K562 (cell line): ENCODE results near the gene CCDC160. TPM values are rescaled to one million over a fixed set of nuclear protein-coding genes. Genes with fewer than 3 reads are reported as not detected.

Experiments
- ATAC-seq: fragments of 200-7000 bp; cut with Tn5 transposase; 3 replicates; pipeline ENCODE4 v1.9.1; 2020; ENCODE audit warnings: moderate library complexity
- BruUV-seq: library from RNA; stranded (reverse); fragments of 400-500 nt; replicated peaks from 2 replicates; lab custom pipeline; 2021; lab: Mats Ljungman, UMichigan
- CTCF ChIA-PET: fragments of 300-600 bp; formaldehyde crosslinking; extraction: SDS; loops from one replicate; lab custom pipeline; 2021; ENCODE audit warnings: low intra/inter-chr PET ratio; lab: Yijun Ruan, JAX
- POLR2A ChIA-PET: fragments of 300-600, 350-650 bp; sonication (Branson Sonifier 250); formaldehyde crosslinking; extraction: SDS; loops from one replicate; lab custom pipeline; 2021; ENCODE audit warnings: antibody characterized with exemption, inconsistent platforms; lab: Yijun Ruan, JAX
- DNase-seq, 4 experiments: peaks; one replicate each; pipeline versions ENCODE4 v3.0.0 to v3.0.0-alpha.2; 2011 to 2018; ENCODE audit warnings: low spot score in 3 of 4, mixed read lengths in 3 of 4; ENCODE audit errors: extremely low read depth in 1 of 4
- FAIRE-seq: peaks from 2 replicates; lab custom pipeline; 2011; peaks lifted over from hg19 to GRCh38; lab: Jason Lieb, UNC
- H2AFZ ChIP-seq: 2 replicates; pipeline ENCODE4 v1.6.0; 2011; ENCODE audit warnings: low read depth, low read length, control low read depth, inconsistent platforms
- H3K27ac ChIP-seq: fragments of 200-600 bp; 3 replicates; pipeline ENCODE4 v1.8.0; 2011; ENCODE audit warnings: low read depth, mild to moderate bottlenecking, control low read depth, inconsistent platforms, low read length, moderate library complexity, mixed read lengths; ENCODE audit errors: extremely low read depth
- H3K27me3 ChIP-seq, 2 experiments: fragments of 300-600 bp in 1 of 2; 2 replicates in 1 of 2; 3 replicates in 1 of 2; pipeline versions ENCODE4 v1.6.0 to v1.8.0; 2011; ENCODE audit warnings: inconsistent platforms in 2 of 2, low read length in 2 of 2, mild to moderate bottlenecking in 1 of 2, mixed read lengths in 1 of 2, moderate library complexity in 1 of 2; ENCODE audit not compliant: control insufficient read depth in 2 of 2, insufficient read depth in 2 of 2
- H3K36me3 ChIP-seq: fragments of 300-600 bp; 3 replicates; pipeline ENCODE4 v1.8.0; 2011; ENCODE audit warnings: mild to moderate bottlenecking, low read length, inconsistent platforms; ENCODE audit not compliant: control insufficient read depth, insufficient read depth
- H3K4me1 ChIP-seq, 2 experiments: fragments of 200-600 bp in 1 of 2; replicated peaks in 1 of 2; 2 replicates in 1 of 2; 3 replicates in 1 of 2; pipeline versions ENCODE4 v1.5.1 to v1.8.0; 2011; ENCODE audit warnings: inconsistent platforms in 2 of 2, low read length in 2 of 2, mild to moderate bottlenecking in 1 of 2, mixed read lengths in 1 of 2, moderate library complexity in 1 of 2; ENCODE audit not compliant: control insufficient read depth in 2 of 2, insufficient read depth in 2 of 2
- H3K4me2 ChIP-seq: 2 replicates; pipeline ENCODE4 v1.6.1; 2011; ENCODE audit warnings: low read length, control low read depth, inconsistent platforms, mixed read lengths; ENCODE audit not compliant: insufficient read depth
- H3K4me3 ChIP-seq: fragments of 200-600 bp; sonication (generic), shearing (Covaris generic); 2 replicates; pipeline ENCODE4 v1.5.1; 2016; ENCODE audit warnings: control low read depth, inconsistent platforms
- H3K79me2 ChIP-seq: fragments of 200-600 bp; 3 replicates; pipeline ENCODE4 v1.8.0; 2011; ENCODE audit warnings: low read length, inconsistent platforms; ENCODE audit not compliant: control insufficient read depth, insufficient read depth
- H3K9ac ChIP-seq, 2 experiments: 2 replicates each; pipeline versions ENCODE4 v1.6.0 to v1.6.1; 2011; ENCODE audit warnings: low read depth in 2 of 2, low read length in 2 of 2, control low read depth in 1 of 2, inconsistent platforms in 1 of 2, mild to moderate bottlenecking in 1 of 2, mixed read lengths in 1 of 2; ENCODE audit not compliant: insufficient read depth in 1 of 2
- H3K9me1 ChIP-seq: one replicate; pipeline ENCODE4 v1.6.0; 2011; ENCODE audit warnings: inconsistent platforms, mild to moderate bottlenecking, low read length, moderate library complexity; ENCODE audit not compliant: control insufficient read depth, insufficient read depth
- H3K9me3 ChIP-seq: replicated peaks from 2 replicates; pipeline ENCODE4 v1.5.1; 2011; ENCODE audit warnings: low read depth, low read length, inconsistent platforms; ENCODE audit not compliant: control insufficient read depth, insufficient read depth
- H4K20me1 ChIP-seq: replicated peaks from 2 replicates; pipeline ENCODE4 v1.6.1; 2011; ENCODE audit warnings: low read length, inconsistent platforms, mixed read lengths; ENCODE audit not compliant: control insufficient read depth, insufficient read depth
- CBX3 ChIP-seq, 2 experiments: IDR thresholded peaks; 1 replicate in 1 of 2; 2 replicates in 1 of 2; pipeline ENCODE4 v1.6.1; 2012; ENCODE audit warnings: inconsistent platforms in 2 of 2, low read length in 2 of 2, borderline replicate concordance in 1 of 2, control low read depth in 1 of 2
- in situ Hi-C: fragments of 300-500 bp; cut with MboI; formaldehyde crosslinking; loops from 4 replicates; pipeline ENCODE4 v1.15.0; 2018; ENCODE audit warnings: inconsistent platforms, mixed read lengths
- intact Hi-C: fragments of 100-400 bp; cut with micrococcal nuclease; formaldehyde crosslinking; loops from 2 replicates; pipeline ENCODE4 v1.14.2; 2022
- polyA plus RNA-seq, 8 experiments: library from polyadenylated mRNA; depleted of rRNA in 4 of 8; stranded (reverse) in 5 of 8; unstranded in 3 of 8; fragments of >200 nt; fragmentation: Nextera tagmentation in 2 of 8; fragmentation: Illumina TruSeq in 1 of 8; extraction: Ambion mirVana in 2 of 8; extraction: Trizol in 1 of 8; gene quantifications; 2 replicates each; pipeline versions ENCODE4 v1.2.1 to v1.2.3, GENCODE V29; 2011 to 2014; ENCODE audit warnings: inconsistent platforms in 1 of 8, missing spikeins in 1 of 8
- total RNA-seq, 7 experiments: library from RNA; depleted of rRNA in 6 of 7; stranded (reverse); fragments of >200 nt in 6 of 7; fragmentation: Illumina TruSeq in 2 of 7; extraction: Trizol in 2 of 7; gene quantifications; 2 replicates each; pipeline versions ENCODE4 v1.2.1 to v1.2.3, GENCODE V29; 2011 to 2021; ENCODE audit warnings: low replicate concordance in 1 of 7
- TF ChIP-seq, protein P1 (sequence below): fragments of 250-450 bp; sonication (Bioruptor Pico); IDR thresholded peaks from 2 replicates; pipeline ENCODE4 v1.5.0; 2021; ENCODE audit warnings: mild to moderate bottlenecking, moderate library complexity

CCDC160 gene
- total and polyA plus RNA-seq, 9 of the 15 experiments (the other 6 are each of a cell fraction or from before 2014, with no cell fraction given) = not detected

DNA sequence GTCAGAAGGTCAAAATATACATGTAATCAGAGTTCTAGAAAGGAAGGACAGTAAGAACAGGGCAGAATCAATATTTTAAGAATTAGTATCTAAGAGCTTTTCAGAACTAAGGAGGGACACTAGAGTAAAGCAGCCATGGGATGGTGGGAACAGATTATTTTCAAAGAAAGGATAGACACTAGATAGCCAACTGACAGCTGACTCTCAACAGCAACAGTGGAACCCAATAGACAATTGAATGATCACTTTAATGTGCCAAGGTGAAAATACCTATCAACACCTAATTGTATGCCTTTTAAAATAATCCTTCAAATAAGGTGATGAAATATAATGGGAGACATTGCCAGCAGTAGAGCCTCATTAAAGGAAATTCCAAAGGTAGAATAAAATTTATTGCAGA, 26.5 kb upstream of the CCDC160 start:
- Histone ChIP-seq H4K20me1 (no peaks in the 10 kb centered on the region), H3K9ac (no peak overlapping the region), H3K4me2 (no peak overlapping the region), H3K27me3 (no peaks in the 10 kb centered on the region), H3K9me3 (no peaks in the 10 kb centered on the region), H3K4me3 (no peak overlapping the region), H3K4me1 (no peaks in the 10 kb centered on the region), H3K9me1 (no peaks in the 10 kb centered on the region), H3K79me2 (no peaks in the 10 kb centered on the region), H3K27ac (no peak overlapping the region), H3K36me3 (no peaks in the 10 kb centered on the region), H2AFZ (no peak overlapping the region)
- DNase-seq (no peak), FAIRE-seq (no peak), ATAC-seq (no peak)
- ChIA-PET CTCF (no interaction called here), POLR2A (no interaction called here)
- TF ChIP-seq, protein P1, sequence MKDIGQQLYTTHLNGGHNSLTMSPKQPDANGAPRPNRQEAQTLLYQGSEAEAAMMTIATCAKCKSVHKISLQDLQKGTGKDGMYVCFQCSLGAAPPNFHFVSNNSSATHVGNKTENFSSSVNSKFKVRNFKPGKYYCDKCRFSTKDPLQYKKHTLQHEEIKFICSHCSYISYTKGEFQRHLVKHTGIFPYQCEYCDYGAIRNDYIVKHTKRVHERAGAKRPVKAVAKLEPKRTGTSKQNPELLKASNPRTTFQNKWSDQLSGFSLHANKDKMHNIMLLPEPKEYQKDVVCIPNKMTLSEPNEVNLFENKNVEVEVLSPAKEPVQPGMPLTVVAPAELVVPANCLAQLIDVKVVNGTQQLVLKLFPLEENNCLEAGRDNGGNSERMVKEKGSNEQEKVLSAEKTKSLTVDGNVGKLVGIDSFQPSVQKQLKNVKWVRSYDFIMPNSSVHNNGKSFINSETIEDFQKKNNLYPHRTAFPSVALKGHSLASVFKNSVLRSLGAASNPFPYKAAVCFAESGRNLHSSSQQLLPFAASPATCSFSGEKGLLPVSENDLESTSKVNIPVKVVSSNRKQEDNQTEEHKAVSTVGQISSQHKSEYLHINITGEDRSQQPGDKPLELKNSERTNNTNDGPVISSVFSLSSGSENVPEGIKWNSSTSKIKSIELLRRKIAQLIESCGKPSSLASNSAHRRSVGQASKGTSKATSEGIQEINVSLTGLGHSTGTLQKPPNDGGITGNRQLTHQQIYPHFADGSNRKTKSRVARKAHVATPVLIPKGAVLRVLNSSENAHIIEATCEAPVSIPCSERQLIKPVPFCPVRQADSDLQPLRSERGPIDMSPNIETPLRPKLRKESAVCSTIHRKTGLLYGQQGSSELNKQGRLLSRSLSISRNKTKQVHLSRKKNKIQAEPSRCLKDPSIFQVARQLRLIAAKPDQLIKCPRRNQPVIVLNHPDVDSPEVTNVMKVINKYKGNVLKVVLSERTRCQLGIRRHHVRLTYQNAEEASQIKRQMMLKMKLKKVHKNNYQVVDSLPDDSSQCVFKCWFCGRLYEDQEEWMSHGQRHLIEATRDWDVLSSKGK (CRISPR knock-in tag) = no peak
- TF ChIP-seq CBX3 (IDR thresholded peaks at IDR 0.05; ENCODE audit: borderline replicate concordance in 1 of 2, low read length in 2 of 2) = 0 out of 3 replicates have a peak, but pooled peaks of 1 of the 2 experiments have one; percentile 37
- intact Hi-C loops = no loop called here
- in situ Hi-C loops = no loop called here
- no TSS peak for BruUV-seq
